ENCODE results near the gene NDUFB4. TPM values are rescaled to one million over a fixed set of nuclear protein-coding genes. Genes with fewer than 3 reads are reported as not detected.

NDUFB4 gene
- total and polyA plus RNA-seq, 3 donors from 2014 or later, result 113 to 279 (median 117) TPM

- Histone ChIP-seq H3K9me3 (no peaks in the 10 kb centered on the region), H3K4me3 (no peak overlapping the region), H3K27me3 (no peaks in the 10 kb centered on the region), H3K27ac (no peak overlapping the region), H3K36me3 (ENCODE audit: low read depth, missing control alignments) (no peaks in the 10 kb centered on the region), H3K4me1 (no peaks in the 10 kb centered on the region)
- 73 to 86% methylated on average over 4 of the region's 4 CpGs for WGBS, 2 donors
- intact Hi-C loops (cut with DNase I; ENCODE audit: low total_unique reads), result no loop called here
- TF ChIP-seq CTCF (IDR thresholded peaks at IDR 0.05), result no peak
- TF ChIP-seq POLR2A (IDR thresholded peaks at IDR 0.05), result no peak
- no peak for DNase-seq
These were observed 46.3 kb downstream of the NDUFB4 start for GRCh38 chr3:120642368-120642948.

GRCh38 chr3:120645083-120645845 lies 49.1 kb downstream of the NDUFB4 start:
- Histone ChIP-seq H3K4me3 (no peak overlapping the region), H3K27me3 (no peaks in the 10 kb centered on the region), H3K27ac (no peak overlapping the region), H3K4me1 (no peaks in the 10 kb centered on the region), H3K36me3 (ENCODE audit: low read depth, missing control alignments) (no peaks in the 10 kb centered on the region), H3K9me3 (no peaks in the 10 kb centered on the region)
- DNase-seq, result no peak
- 34 to 38% methylated on average over 5 of the region's 5 CpGs for WGBS, 2 donors
- TF ChIP-seq POLR2A (IDR thresholded peaks at IDR 0.05), result no peak
- TF ChIP-seq CTCF (IDR thresholded peaks at IDR 0.05), result no peak
- intact Hi-C loops (cut with DNase I; ENCODE audit: low total_unique reads), result no loop called here

- intact Hi-C loops (cut with DNase I; ENCODE audit: low total_unique reads), result no loop called here
- no peaks in the 10 kb centered on the region for H3K36me3 ChIP-seq (ENCODE audit: low read depth, missing control alignments)
- no peak overlapping the region for H3K27ac ChIP-seq
- H3K27me3 ChIP-seq, result no peaks in the 10 kb centered on the region
- no peaks in the 10 kb centered on the region for H3K4me1 ChIP-seq
- 75 to 88% methylated on average over 5 of the region's 5 CpGs for WGBS, 2 donors
- TF ChIP-seq POLR2A (IDR thresholded peaks at IDR 0.05) (no peak), CTCF (IDR thresholded peaks at IDR 0.05) (no peak)
- no peaks in the 10 kb centered on the region for H3K9me3 ChIP-seq
- no peak for DNase-seq
- H3K4me3 ChIP-seq, result no peak overlapping the region
These were observed 50.8 kb downstream of the NDUFB4 start for GRCh38 chr3:120646771-120647432.

- TF ChIP-seq CTCF (IDR thresholded peaks at IDR 0.05) (no peak), POLR2A (IDR thresholded peaks at IDR 0.05) (no peak)
- no peak overlapping the region for H3K27ac ChIP-seq
- intact Hi-C loops (cut with DNase I; ENCODE audit: low total_unique reads), result no loop called here
- 87% methylated on average over 5 of the region's 5 CpGs for WGBS, 2 donors
- H3K9me3 ChIP-seq, result no peaks in the 10 kb centered on the region
- no peak for DNase-seq
- no peaks in the 10 kb centered on the region for H3K27me3 ChIP-seq
- H3K4me1 ChIP-seq, result no peaks in the 10 kb centered on the region
- no peaks in the 10 kb centered on the region for H3K36me3 ChIP-seq (ENCODE audit: low read depth, missing control alignments)
- H3K4me3 ChIP-seq, result no peak overlapping the region
These were observed 52.2 kb downstream of the NDUFB4 start for GRCh38 chr3:120648290-120648689.
